ENCODE results near the gene NLGN1.

DNA sequence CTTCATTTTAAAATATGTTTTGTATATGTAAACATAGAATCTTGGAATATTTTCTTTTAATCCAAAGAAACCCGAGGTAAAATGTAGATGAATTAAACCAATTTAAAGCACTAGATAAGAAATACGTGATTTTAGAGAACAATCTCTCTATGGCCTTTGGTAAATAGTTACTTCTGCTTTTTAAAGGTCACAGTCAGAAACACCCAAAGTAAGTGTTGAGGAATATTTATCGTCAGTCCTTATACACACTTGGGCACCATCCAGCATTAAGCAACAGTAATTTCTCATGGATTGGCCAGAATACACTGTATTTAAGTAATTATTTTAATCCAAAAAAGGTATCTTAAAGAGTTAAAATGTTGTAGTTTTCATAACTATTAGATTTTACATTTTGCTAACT lies 713.2 kb downstream of the NLGN1 start:
- TF ChIP-seq POLR2A (IDR thresholded peaks at IDR 0.05; ENCODE audit: extremely low read depth, insufficient read length), result no peak
- TF ChIP-seq, protein P1, sequence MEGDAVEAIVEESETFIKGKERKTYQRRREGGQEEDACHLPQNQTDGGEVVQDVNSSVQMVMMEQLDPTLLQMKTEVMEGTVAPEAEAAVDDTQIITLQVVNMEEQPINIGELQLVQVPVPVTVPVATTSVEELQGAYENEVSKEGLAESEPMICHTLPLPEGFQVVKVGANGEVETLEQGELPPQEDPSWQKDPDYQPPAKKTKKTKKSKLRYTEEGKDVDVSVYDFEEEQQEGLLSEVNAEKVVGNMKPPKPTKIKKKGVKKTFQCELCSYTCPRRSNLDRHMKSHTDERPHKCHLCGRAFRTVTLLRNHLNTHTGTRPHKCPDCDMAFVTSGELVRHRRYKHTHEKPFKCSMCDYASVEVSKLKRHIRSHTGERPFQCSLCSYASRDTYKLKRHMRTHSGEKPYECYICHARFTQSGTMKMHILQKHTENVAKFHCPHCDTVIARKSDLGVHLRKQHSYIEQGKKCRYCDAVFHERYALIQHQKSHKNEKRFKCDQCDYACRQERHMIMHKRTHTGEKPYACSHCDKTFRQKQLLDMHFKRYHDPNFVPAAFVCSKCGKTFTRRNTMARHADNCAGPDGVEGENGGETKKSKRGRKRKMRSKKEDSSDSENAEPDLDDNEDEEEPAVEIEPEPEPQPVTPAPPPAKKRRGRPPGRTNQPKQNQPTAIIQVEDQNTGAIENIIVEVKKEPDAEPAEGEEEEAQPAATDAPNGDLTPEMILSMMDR (IDR thresholded peaks at IDR 0.05; ENCODE audit: low read depth, low read length), result no peak

All from NB4 (cell line).